HepG2 (cell line): ENCODE data around the gene AMER3. TPM values are rescaled to one million over a fixed set of nuclear protein-coding genes. Genes with fewer than 3 reads are reported as not detected.
A peak's percentile ranks its signal among the peaks of the same experiment; 100 is the strongest.

Experiments
- CBFB ChIP-seq: sonication (generic); formaldehyde crosslinking; IDR thresholded peaks from 2 replicates; pipeline ENCODE4 v1.4.0; 2020; ENCODE audit warnings: missing genetic modification reagents
- CCAR2 ChIP-seq: fragments of 200-400 bp; formaldehyde crosslinking; optimal IDR thresholded peaks from 2 replicates; pipeline ENCODE3; 2018; ENCODE audit warnings: low read depth, mild to moderate bottlenecking, low read length, moderate library complexity
- CEBPB ChIP-seq: IDR thresholded peaks from 2 replicates; pipeline ENCODE4 v1.6.1; 2011; ENCODE audit warnings: low read depth, low read length, improper control_type of control experiment, borderline replicate concordance
- CENPBD1 ChIP-seq: sonication (generic); formaldehyde crosslinking; IDR thresholded peaks from 2 replicates; pipeline ENCODE4 v1.8.0; 2022; ENCODE audit warnings: missing genetic modification reagents, low read depth, mild to moderate bottlenecking, borderline replicate concordance
- KMT2A ChIP-seq: sonication (generic); formaldehyde crosslinking; IDR thresholded peaks from 2 replicates; pipeline ENCODE4 v1.4.0; 2020; ENCODE audit warnings: missing genetic modification reagents
- MAFF ChIP-seq: IDR thresholded peaks from 2 replicates; pipeline ENCODE4 v1.6.1; 2011; ENCODE audit warnings: low read depth, low read length, improper control_type of control experiment
- MEIS2 ChIP-seq: sonication (generic); formaldehyde crosslinking; IDR thresholded peaks from 2 replicates; pipeline ENCODE4 v1.9.0; 2021; ENCODE audit warnings: mild to moderate bottlenecking, missing genetic modification reagents
- NFE2 ChIP-seq: sonication (generic); formaldehyde crosslinking; IDR thresholded peaks from 2 replicates; pipeline ENCODE4 v1.4.0; 2020; ENCODE audit warnings: missing genetic modification reagents
- NRL ChIP-seq: sonication (generic); formaldehyde crosslinking; IDR thresholded peaks from 2 replicates; pipeline ENCODE4 v1.5.0; 2020; ENCODE audit warnings: missing genetic modification reagents, mild to moderate bottlenecking, moderate library complexity, borderline replicate concordance
- PPARG ChIP-seq: conservative IDR thresholded peaks from 2 replicates; pipeline ENCODE4 v1.6.1; 2016; ENCODE audit warnings: missing biosample characterization, missing genetic modification reagents
- REL ChIP-seq: sonication (generic); formaldehyde crosslinking; conservative IDR thresholded peaks from 2 replicates; pipeline ENCODE4 v1.8.0; 2022; ENCODE audit warnings: mild to moderate bottlenecking, missing genetic modification reagents, moderate library complexity
- SALL1 ChIP-seq: sonication (generic); formaldehyde crosslinking; IDR thresholded peaks from 2 replicates; pipeline ENCODE4 v1.8.0; 2022; ENCODE audit warnings: mild to moderate bottlenecking, missing genetic modification reagents
- THAP8 ChIP-seq: sonication (generic); formaldehyde crosslinking; IDR thresholded peaks from 2 replicates; pipeline ENCODE4 v1.5.1; 2020; ENCODE audit warnings: missing genetic modification reagents, mild to moderate bottlenecking, borderline replicate concordance
- U2AF2 ChIP-seq: fragments of 200-400 bp; formaldehyde crosslinking; IDR thresholded peaks from 2 replicates; pipeline ENCODE4 v1.6.1; 2017; ENCODE audit warnings: low read depth, mild to moderate bottlenecking, low read length
- ZNF317 ChIP-seq: sonication (generic); formaldehyde crosslinking; IDR thresholded peaks from 2 replicates; pipeline ENCODE4 v1.5.0; 2020; ENCODE audit warnings: mild to moderate bottlenecking, missing genetic modification reagents
- ZNF383 ChIP-seq: sonication (generic); formaldehyde crosslinking; IDR thresholded peaks from 2 replicates; pipeline ENCODE4 v1.4.0; 2020; ENCODE audit warnings: missing genetic modification reagents, mild to moderate bottlenecking, borderline replicate concordance
- ZNF570 ChIP-seq: sonication (generic); formaldehyde crosslinking; IDR thresholded peaks from 2 replicates; pipeline ENCODE4 v1.4.0; 2020; ENCODE audit warnings: mild to moderate bottlenecking, missing genetic modification reagents, borderline replicate concordance
- ZNF891 ChIP-seq: sonication (generic); formaldehyde crosslinking; IDR thresholded peaks from 2 replicates; pipeline ENCODE4 v1.5.0; 2020; ENCODE audit warnings: mild to moderate bottlenecking, missing genetic modification reagents
- ZSCAN12 ChIP-seq: sonication (generic); formaldehyde crosslinking; IDR thresholded peaks from 2 replicates; pipeline ENCODE4 v1.9.0; 2021; ENCODE audit warnings: mild to moderate bottlenecking, missing genetic modification reagents
- ZSCAN25 ChIP-seq: sonication (generic); formaldehyde crosslinking; IDR thresholded peaks from 2 replicates; pipeline ENCODE4 v1.8.0; 2022; ENCODE audit warnings: mild to moderate bottlenecking, missing genetic modification reagents
- polyA plus RNA-seq, 8 experiments: library from polyadenylated mRNA; depleted of rRNA in 3 of 8; stranded (reverse) in 7 of 8; unstranded in 1 of 8; fragments of >200 nt; fragmentation: Illumina TruSeq in 4 of 8; extraction: Trizol in 4 of 8; gene quantifications; 2 replicates each; pipeline versions ENCODE4 v1.2.1 to v1.2.3, GENCODE V29; 2011 to 2016; ENCODE audit warnings: low read depth in 4 of 8, missing spikeins in 1 of 8, mixed read lengths in 1 of 8; ENCODE audit not compliant: insufficient read depth in 1 of 8
- total RNA-seq, 5 experiments: library from RNA; depleted of rRNA; stranded (reverse); fragments of >200 nt; fragmentation: Illumina TruSeq; extraction: Trizol; gene quantifications; 2 replicates each; pipeline ENCODE4 v1.2.3, GENCODE V29; 2016; ENCODE audit warnings: low read depth in 1 of 5
- TF ChIP-seq, protein P1 (sequence below): IDR thresholded peaks from 2 replicates; pipeline ENCODE4 v1.6.1; 2012; ENCODE audit warnings: low read depth, low read length, improper control_type of control experiment
- TF ChIP-seq, protein P2 (sequence below): sonication (generic); formaldehyde crosslinking; IDR thresholded peaks from 2 replicates; pipeline ENCODE4 v1.4.0; 2020; ENCODE audit warnings: mild to moderate bottlenecking, missing genetic modification reagents
- TF ChIP-seq, protein P3 (sequence below): sonication (generic); formaldehyde crosslinking; IDR thresholded peaks from 2 replicates; pipeline ENCODE4 v1.8.1; 2023; ENCODE audit warnings: mild to moderate bottlenecking, inconsistent platforms, moderate library complexity, missing genetic modification reagents, borderline replicate concordance

The AMER3 gene
- total and polyA plus RNA-seq, 2 of the 13 experiments (the other 11 are each of a cell fraction or from before 2014, with no cell fraction given): not detected

DNA sequence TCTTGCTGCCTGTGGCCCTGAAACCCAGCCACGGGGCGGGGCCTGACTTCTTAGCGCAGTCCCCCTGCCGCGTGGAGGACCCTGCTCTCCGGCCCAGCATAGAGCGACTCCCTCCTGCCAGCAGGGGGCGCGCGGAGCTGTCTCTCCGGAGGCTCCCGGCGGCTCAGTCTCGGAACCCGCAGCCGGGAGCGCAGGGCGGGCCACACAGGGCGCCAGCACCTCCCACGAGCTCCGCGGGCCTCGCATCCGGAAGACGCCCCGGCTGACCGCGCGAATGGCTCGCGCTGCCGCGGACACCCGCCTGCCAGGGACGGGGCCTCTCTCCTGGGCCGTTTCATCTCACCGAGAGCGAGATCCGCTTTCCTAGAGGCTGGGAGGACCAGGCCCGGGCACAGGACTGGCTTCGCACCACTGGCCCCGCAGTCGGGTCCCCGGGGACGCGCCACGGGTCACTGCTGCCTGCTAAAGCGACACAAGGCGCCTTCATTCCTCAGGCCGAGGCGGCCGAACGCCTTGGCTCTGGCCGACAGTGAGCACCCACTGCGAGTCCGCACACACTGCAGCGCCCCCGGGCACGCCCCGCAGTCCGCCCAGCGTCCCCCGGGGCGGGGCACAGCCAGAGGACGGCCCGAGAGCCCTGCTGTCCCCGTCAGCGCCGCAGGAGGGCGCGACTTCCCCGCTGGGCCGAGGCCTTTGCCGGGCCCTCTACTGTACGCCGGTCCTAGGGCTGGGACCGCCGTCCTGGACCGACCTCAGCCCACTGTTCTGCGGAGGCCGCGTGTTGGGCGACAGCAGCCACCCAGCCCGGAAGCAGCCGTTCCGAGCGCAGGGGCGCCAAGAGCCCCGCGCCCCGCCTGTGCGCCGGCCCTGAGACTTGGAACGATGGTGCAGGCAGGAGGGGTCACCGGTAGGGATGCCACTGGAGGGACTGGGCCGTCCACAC, 42.4 kb downstream of the AMER3 start (continued):
- TF ChIP-seq, protein P1, sequence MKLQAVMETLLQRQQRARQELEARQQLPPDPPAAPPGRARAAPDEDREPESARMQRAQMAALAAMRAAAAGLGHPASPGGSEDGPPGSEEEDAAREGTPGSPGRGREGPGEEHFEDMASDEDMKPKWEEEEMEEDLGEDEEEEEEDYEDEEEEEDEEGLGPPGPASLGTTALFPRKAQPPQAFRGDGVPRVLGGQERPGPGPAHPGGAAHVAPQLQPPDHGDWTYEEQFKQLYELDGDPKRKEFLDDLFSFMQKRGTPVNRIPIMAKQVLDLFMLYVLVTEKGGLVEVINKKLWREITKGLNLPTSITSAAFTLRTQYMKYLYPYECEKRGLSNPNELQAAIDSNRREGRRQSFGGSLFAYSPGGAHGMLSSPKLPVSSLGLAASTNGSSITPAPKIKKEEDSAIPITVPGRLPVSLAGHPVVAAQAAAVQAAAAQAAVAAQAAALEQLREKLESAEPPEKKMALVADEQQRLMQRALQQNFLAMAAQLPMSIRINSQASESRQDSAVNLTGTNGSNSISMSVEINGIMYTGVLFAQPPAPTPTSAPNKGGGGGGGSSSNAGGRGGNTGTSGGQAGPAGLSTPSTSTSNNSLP: no peak
- TF ChIP-seq CENPBD1 (no peak), ZSCAN12 (CRISPR knock-in tag) (peak; percentile 45), ZNF891 (CRISPR knock-in tag) (no peak; the same call in 1 of the 2 replicates), ZSCAN25 (CRISPR knock-in tag) (peak; percentile 61; the same call in 1 of the 2 replicates), ZNF383 (CRISPR knock-in tag) (no peak; the same call in 1 of the 2 replicates), PPARG (CRISPR knock-in tag) (no peak), U2AF2 (no peak), SALL1 (peak; percentile 58; the same call in 1 of the 2 replicates), CCAR2 (no peak), ZNF570 (CRISPR knock-in tag) (no peak), THAP8 (CRISPR knock-in tag) (peak; percentile 98), NRL (CRISPR knock-in tag) (no peak; the same call in 1 of the 2 replicates), MAFF (no peak), CEBPB (no peak), KMT2A (CRISPR knock-in tag) (no peak), MEIS2 (CRISPR knock-in tag) (peak; percentile 37; the same call in 1 of the 2 replicates), CBFB (CRISPR knock-in tag) (peak; percentile 68; the same call in 1 of the 2 replicates), NFE2 (CRISPR knock-in tag) (no peak), ZNF317 (CRISPR knock-in tag) (no peak), REL (no peak)
- TF ChIP-seq, protein P2, sequence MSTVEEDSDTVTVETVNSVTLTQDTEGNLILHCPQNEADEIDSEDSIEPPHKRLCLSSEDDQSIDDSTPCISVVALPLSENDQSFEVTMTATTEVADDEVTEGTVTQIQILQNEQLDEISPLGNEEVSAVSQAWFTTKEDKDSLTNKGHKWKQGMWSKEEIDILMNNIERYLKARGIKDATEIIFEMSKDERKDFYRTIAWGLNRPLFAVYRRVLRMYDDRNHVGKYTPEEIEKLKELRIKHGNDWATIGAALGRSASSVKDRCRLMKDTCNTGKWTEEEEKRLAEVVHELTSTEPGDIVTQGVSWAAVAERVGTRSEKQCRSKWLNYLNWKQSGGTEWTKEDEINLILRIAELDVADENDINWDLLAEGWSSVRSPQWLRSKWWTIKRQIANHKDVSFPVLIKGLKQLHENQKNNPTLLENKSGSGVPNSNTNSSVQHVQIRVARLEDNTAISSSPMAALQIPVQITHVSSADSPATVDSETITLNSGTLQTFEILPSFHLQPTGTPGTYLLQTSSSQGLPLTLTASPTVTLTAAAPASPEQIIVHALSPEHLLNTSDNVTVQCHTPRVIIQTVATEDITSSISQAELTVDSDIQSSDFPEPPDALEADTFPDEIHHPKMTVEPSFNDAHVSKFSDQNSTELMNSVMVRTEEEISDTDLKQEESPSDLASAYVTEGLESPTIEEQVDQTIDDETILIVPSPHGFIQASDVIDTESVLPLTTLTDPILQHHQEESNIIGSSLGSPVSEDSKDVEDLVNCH: no peak
- TF ChIP-seq, protein P3, sequence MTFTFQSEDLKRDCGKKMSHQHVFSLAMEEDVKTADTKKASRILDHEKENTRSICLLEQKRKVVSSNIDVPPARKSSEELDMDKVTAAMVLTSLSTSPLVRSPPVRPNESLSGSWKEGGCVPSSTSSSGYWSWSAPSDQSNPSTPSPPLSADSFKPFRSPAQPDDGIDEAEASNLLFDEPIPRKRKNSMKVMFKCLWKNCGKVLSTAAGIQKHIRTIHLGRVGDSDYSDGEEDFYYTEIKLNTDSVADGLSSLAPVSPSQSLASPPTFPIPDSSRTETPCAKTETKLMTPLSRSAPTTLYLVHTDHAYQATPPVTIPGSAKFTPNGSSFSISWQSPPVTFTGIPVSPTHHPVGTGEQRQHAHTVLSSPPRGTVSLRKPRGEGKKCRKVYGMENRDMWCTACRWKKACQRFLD: peak; percentile 46; the same call in 1 of the 2 replicates
